Suprapubic skin (tissue), 4 donors: Measurements from ENCODE around the gene TMEM17.

Experiments
- CTCF ChIP-seq, 2 donors: fragments of 200-600 bp in 1 of 2; fragments of 450-650 bp in 1 of 2; sonication (generic) in 1 of 2; IDR thresholded peaks; one replicate each; pipeline ENCODE4 v1.5.1; 2016 to 2019; ENCODE audit warnings: antibody characterized with exemption in 2 of 2, mild to moderate bottlenecking in 1 of 2, moderate library complexity in 1 of 2
- POLR2A ChIP-seq, 2 donors: fragments of 450-650 bp; IDR thresholded peaks; one replicate each; pipeline ENCODE4 v1.6.1; 2017; ENCODE audit warnings: antibody characterized with exemption in 2 of 2, mild to moderate bottlenecking in 2 of 2, moderate library complexity in 2 of 2
- POLR2AphosphoS5 ChIP-seq, 3 donors: sonication (generic); formaldehyde crosslinking; IDR thresholded peaks; one replicate each; pipeline ENCODE4 v1.6.1; 2017; ENCODE audit warnings: antibody characterized with exemption in 3 of 3

- TF ChIP-seq POLR2AphosphoS5 (IDR thresholded peaks at IDR 0.05) (no peak), CTCF (IDR thresholded peaks at IDR 0.05) (no peak), POLR2A (IDR thresholded peaks at IDR 0.05) (no peak)
Measured at GRCh38 chr2:62529758-62530157, 23.8 kb upstream of the TMEM17 start.
